GM21526 (cell line): ENCODE measurements around the gene ZNF398.

Source experiments
- ATAC-seq: cut with Tn5 transposase; IDR thresholded peaks from one replicate; pipeline ENCODE4 v1.9.1; 2021; ENCODE audit warnings: moderate library complexity; ENCODE audit not compliant: unreplicated experiment, low FRiP score

The ZNF398 gene

GRCh38 chr7:149147752-149148653 is 750 bp downstream of the ZNF398 start:
- peak; percentile 33 for ATAC-seq

GRCh38 chr7:149150981-149151380 is 3.7 kb downstream of the ZNF398 start:
- ATAC-seq, result no peak

DNA sequence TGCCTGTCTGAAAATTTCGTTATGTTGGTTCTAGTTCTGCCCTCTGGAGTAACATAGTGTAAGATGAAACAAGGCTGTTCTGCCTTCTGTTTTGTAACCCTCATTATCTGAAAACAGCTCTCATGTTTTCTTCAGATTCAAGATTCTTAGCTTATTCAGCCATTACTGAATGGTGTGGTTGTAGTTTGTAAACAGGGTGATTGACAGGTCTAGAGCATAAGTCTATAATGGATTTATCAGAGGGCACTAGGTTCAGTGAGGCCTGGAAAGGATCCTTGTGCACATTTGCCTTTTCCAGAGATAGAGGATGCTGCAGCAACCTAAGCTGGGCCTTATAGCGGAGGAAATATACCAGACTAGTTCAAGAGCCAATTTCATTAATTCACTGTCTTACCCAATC is 6.1 kb downstream of the ZNF398 start:
- no peak for ATAC-seq

DNA sequence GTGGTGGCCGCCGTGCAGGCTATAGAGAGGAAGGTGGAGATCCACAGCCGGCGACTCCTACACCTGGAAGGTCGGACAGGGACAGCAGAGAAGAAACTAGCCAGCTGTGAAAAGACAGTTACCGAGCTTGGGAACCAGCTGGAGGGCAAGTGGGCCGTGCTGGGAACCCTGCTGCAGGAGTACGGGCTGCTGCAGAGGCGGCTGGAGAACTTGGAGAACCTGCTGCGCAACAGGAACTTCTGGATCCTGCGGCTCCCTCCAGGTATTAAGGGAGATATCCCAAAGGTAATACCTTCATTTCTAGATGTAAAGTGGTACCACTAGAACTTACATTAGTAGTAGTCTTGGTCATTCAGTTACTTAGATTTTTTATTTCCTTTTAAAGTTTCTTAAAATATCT is 6.8 kb downstream of the ZNF398 start:
- ATAC-seq, result no peak

GRCh38 chr7:149156898-149157297 is 9.6 kb downstream of the ZNF398 start:
- ATAC-seq, result no peak

GRCh38 chr7:149161241-149161848 is 14.1 kb downstream of the ZNF398 start:
- no peak for ATAC-seq

DNA sequence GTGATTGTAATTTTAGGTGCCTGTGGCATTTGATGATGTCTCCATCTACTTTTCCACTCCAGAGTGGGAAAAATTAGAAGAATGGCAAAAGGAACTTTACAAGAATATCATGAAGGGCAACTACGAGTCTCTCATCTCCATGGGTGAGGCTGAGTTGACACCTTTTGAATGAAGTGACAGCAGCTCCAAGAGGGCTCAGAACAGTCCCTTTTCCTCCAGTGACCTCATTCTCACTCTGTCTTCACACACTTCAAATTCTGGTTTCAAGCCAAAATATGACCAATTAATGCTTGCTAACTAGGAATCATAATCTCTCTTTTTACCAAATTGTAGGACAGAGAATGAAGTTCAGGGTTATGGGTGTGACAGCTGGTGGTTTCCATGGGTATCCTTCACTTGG is 18.9 kb downstream of the ZNF398 start:
- ATAC-seq, result no peak

DNA sequence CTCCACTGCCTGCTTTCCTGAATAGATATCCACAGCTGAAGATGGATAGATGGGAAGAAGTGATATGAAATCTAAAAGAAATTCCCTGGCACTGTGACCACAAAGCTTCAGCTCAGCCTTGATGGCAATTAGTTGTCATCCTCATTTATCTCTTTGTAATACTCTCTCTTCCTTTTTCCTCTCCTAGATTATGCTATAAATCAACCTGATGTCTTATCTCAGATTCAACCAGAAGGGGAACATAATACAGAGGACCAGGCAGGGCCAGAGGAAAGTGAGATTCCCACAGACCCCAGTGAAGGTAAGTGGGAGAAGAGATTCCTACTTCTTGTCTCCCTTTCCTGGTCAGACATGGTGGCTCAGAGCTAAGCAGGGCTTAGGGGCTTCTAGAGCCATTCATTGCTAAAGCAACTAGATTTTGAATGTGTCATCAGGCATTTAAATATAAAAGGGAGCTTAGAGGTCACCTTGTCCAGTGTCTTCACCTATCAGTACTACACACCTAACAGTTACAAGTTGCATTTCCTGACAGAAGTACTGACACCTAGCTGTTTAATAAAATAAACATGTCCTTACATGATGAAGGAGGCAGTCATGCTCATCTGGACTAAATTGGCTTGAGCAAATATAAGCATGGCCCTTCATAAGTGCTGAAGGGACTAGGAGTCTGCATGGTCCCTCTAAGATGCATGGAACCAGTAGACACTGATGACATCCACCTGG is 19.5 kb downstream of the ZNF398 start:
- ATAC-seq, result no peak

DNA sequence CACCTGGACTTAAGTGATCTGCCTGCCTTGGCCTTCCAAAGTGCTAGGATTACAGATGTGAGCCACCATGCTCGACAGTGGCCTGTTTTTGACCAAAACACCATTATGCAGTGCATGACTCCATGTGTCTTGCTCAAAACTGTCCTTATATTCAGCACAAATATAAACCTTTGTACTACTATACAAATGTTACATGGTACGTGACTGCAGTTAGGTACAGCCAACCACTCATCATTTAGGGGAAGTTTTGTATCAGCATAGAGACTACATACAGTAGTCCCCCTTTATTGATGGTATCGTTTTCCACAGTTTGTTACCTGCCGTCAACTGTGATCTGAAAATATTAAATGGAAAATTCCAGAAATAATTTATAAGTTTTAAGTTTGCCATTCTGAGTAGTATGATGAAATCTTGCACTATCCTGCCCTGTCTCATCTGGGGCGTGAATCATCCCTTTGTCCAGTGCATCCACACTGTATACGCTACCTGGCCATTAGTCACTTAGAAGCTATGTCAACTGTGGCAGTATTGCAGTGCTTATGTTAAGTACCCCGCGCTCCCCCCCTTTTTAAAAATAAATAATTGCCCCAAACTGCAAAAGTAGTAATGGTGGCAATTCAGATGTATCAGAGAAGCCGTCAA is 24.8 kb downstream of the ZNF398 start:
- no peak for ATAC-seq

DNA sequence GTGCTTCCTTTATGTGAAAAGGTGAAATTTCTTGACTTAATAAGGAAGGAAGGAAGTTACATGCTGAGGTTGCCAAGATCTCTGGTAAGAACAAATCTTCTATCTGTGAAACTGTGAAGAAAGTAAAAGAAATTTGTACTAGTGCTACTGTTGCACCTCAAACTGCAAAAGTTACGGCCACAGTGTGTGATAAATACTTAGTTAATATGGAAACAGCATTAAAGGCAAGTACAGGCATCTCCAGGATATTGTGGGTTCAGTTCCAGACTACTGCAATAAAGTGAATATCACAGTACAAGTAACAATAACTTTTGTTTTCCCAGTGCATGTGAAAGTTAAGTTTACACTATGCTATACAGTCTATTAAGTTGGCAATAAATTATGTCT is 25.3 kb downstream of the ZNF398 start:
- no peak for ATAC-seq

DNA sequence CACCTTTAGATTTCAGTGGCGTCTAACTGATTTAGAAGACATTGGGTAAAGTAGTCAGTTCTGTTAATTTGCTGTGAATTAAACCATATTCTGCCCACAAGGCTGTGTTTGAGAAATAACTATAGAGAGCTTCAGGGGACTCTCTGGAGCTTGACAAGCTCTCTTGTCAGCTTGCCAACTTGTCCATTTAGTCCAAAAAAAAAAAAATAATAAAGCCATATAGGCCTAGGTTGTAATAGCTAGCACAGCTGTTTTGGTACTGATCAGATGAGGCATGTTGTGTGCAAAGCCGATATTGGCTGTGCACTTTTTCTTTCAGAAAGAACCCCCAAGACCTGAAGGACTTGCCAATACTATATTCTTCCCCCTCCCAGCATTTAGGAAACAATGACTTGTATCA is 27.9 kb downstream of the ZNF398 start:
- ATAC-seq, result no peak

DNA sequence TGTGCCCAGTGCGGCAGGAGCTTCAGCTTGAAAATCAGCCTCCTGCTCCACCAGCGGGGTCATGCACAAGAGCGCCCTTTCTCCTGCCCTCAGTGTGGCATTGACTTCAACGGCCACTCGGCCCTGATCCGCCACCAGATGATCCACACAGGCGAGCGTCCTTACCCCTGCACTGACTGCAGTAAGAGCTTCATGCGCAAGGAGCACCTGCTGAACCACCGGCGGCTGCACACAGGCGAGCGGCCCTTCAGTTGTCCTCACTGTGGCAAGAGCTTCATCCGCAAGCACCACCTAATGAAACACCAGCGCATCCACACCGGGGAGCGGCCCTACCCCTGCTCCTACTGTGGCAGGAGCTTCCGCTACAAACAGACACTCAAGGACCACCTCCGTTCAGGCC is 32.0 kb downstream of the ZNF398 start:
- no peak for ATAC-seq

DNA sequence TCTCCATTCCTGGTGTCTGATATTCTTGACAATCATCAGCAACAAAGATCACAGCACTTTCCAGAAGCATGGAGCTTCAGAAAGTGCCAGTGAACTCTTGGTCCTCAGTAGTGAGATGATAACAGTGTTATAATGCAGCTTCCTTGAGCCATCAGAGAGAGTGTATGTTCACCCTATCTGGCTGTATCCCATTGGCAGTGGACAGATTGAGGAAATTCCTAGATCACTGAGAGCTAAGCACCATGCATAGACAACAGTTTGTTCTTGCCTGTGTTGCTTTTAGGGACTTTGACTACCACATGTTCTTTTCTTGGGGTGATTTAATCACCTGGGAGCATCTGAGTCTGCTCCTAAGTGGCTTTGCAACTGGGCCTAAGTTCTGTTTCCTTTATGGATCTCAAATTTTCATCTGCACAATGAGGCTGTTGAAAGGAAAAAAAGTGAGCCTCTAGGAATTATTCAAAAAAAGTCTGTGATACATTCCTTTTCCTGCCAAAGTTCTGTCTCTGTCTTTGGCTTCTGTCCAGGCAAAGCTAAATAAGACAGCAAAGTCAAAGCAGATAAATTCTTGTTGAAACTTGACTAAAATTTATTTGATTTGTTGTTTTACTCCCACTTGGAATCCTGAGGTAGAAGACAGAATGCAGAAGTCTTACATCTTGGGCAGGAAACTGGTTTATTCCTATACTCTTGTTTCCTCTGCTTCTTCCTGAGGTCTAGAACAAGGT is 33.6 kb downstream of the ZNF398 start:
- ATAC-seq, result no peak

- no peak for ATAC-seq
Measured at GRCh38 chr7:149181450-149181790, 34.2 kb downstream of the ZNF398 start.

DNA sequence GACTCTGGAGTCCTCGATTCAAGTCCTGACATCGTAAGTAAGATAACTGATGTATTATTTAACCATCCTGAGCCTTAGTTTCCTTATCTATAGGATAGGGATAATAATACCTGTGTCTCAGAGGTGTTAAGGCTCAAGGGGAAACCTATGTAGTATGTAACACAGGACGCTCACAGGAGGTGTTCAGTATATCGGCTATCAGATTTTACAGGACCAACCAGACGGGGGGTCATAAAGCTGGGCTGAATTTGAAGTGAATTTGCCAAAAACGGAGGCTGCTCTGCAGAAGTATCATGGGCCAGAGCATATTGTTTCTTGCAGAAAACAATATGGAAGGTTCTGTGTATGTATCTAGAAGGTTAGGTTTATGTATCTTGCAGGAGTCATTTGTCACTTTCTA is 37.0 kb downstream of the ZNF398 start:
- no peak for ATAC-seq

- no peak for ATAC-seq
Measured at GRCh38 chr7:149188213-149188612, 41.0 kb downstream of the ZNF398 start.

DNA sequence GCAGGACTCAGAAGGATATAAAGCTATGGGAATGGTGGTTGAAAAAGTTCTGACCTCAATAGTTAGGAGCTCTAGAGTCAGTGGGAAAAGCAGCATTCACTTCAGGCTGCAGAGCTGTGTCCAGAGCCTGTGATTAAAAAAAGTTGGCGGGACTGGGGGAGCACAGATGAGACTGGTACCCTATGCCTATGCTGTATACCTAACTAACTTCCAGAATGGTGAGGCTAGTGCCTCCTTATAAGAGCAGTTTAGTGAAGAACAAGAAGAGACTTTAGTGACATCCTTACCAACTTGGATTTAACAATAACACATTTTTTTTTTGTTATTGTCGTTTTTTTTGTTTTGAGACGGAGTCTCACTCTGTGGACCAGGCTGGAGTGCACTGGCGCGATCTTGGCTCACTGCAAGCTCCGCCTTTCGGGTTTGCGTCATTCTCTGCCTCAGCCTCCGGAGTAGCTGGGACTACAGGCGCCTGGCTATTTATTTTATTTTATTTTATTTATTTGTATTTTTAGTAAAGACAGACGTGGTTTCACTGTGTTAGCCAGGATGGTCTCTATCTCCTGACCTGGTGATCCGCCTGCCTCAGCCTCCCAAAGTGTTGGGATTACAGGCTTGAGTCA is 41.5 kb downstream of the ZNF398 start:
- no peak for ATAC-seq

DNA sequence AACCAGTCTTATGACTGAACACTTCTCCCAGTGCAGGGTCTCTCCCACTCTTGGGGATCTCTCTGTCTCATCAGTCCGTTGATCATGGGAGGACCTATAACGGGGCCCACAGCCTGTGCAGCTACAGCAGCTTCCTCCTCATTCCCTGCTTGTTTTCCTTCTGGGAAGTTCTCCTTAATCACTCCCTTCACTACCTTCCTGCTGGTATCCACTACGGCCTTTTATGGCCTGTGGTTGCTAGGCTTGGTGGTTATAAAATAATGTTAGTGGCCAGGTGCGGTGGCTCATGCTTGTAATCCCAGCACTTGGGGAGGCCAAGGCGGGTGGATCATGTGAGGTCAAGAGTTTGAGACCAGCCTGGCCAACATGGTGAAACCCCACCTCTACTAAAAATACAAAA is 44.6 kb downstream of the ZNF398 start:
- no peak for ATAC-seq

DNA sequence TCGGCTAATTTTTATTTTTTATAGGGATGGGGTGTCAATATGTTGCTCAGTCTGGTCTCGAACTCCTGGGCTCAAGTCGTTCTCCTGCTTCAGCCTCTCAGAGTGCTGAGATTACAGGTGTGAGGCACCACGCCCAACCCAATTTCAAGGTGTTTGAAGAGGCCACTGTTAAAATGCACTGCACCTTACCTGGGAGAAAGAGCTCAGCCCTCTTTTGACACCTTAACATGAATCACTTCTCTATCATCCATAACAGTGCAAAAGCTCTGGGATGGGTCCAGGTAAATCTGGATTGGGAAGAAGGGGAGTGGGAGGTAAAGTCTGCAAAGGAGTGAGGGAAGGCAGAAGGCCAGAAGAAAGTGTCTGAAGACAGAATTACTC is 47.5 kb downstream of the ZNF398 start:
- ATAC-seq, result no peak
